Measurements from ENCODE around the gene PCBD1.

PCBD1 gene

GRCh38 chr10:70917635-70918034, 29.3 kb upstream of the PCBD1 start:
- DNase-seq (ENCODE audit: low spot score): no peak

DNA sequence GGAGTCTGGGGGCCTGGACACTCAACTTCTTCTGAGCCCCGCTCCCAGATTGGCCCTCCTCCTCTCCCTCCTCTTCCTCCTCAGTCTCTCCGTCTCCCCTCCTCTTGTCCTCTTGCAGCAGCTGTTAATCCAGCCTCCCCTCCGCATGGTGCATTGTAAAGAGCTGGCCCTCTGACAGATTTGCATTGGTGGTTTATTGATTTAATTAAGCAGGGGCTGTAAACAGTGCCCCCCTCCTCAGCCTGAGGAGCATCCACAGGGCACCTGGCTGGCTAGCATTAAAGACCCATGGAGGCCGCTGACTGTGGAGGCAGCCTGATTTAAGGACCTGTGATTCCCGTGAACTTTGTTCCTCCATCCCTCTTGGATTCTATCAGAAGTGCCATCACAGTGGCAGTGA, 28.9 kb upstream of the PCBD1 start:
- no peak for DNase-seq (ENCODE audit: low spot score)

GRCh38 chr10:70916241-70916640, 27.9 kb upstream of the PCBD1 start:
- no peak for DNase-seq (ENCODE audit: low spot score)

- DNase-seq (ENCODE audit: low spot score): no peak
These were observed 27.4 kb upstream of the PCBD1 start for GRCh38 chr10:70915806-70916205.

- DNase-seq (ENCODE audit: low spot score): no peak
These were observed 26.8 kb upstream of the PCBD1 start for GRCh38 chr10:70915206-70915605.

DNA sequence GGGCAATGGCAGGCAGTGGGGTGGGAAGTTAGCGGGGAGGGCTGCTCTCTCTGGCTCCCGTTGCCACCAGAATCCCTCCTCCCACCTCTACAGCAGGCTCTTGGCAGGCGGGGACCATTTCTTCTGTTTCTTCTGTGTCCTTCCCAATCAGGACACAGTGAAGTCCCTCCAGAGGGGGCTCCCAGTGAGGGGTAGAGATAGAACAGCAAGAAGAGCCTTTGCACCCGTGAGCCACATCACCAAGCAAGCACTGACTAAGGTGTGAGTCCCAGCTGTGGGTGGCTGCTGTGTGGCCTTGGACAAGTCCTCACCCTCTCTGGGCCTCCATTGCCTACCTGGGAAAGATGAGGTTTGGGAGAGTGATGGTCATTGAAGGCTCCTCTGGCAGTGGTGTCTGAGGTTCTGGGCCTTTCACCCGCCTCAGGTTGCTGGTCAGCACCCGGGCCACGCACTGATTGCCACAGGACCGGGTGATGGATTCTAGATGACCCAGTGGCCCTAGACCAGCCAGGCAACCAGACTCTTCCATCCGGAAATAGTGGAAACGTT, 26.0 kb upstream of the PCBD1 start:
- no peak for DNase-seq (ENCODE audit: low spot score)

DNA sequence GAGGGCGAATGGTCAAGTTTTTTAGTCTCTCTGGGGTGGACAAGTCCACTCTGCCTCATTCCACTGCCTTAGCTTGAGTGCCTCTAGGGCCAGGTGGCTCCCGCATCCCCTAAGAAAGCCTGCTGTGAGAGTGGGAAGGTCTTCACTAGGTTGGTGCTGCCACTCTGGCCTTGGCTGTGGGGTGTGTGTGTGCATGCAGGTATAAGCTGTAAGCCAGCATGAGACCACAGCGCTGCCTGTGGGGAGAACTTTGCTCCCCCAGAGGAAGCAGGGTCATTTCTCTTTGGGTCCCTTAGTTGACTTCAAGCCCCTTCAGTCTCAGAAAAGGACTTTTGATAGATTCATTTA, 25.5 kb upstream of the PCBD1 start:
- DNase-seq (ENCODE audit: low spot score): no peak

DNA sequence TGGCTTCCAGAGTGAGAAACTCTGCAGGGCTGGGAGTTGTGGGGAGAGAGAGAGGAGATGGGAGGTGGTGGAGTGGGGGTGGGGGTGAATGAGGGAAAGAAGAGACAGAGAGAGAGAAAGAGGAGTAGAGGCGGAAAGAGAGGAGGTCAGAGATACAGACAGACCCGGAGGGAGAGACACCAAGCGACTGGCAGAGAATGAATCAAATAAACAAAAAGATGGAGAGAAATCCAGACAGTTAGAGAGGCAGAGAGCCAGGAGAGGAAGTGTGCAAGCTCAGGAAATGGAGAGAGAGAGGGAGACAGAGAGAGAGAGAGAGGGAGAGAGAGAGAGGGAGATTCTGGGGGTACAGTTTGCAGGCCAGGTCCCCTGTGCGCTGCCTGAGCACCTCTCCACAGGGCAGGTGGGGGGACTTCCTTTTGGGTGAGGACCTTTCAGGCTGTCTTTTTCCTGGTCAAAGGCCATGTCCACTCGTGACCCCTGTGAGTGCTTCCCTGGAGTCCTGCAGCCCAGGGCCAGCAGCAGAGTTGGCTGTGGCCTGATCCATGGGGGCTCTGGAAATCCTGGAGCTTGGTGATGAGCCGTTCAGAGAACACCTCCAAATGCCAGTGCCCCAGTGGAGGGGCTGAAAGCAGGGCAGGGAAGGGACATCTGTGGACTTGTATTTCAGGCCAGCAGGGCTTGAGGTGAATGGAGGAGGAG, 25.0 kb upstream of the PCBD1 start:
- no peak for DNase-seq (ENCODE audit: low spot score)

DNA sequence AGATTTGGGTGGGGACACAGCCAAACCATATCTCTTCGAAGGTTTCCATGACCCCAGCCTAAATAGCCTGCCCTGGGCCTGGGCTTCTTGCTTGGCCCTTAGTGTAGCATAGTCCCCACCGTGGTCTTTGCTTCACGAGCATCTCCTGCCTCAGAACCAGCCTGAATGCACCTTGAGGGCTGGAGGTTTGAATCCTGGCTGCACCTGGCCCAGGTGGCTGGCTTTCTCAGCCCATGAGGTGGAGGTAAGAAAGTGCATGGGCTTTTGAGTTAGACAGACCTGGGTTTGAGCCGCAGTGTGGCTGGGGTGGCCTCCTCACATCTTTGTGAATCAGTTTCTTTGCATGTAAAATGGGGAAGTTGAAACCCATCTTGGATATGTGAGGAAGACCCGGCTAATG, 24.2 kb upstream of the PCBD1 start:
- no peak for DNase-seq (ENCODE audit: low spot score)

DNA sequence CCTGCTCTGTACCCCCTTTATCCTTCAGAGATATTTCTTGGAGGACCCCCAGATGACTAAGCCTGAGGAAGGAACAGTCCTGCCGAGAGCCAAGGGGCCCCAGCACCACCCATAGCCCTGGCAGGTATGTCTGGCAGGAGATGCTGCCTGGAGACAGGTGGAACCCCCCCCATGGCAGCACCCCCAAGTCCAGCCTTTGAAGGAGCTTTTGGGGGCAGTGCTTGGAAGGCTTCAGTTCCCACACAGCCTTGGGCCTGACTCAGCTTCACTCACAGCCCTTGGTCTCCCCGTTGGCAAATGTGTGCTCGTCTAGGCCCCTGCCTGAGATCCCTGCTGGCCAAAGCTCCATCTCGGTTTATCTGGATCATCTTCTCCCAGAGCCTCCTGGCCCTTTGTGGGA, 23.0 kb upstream of the PCBD1 start:
- DNase-seq (ENCODE audit: low spot score): no peak

DNA sequence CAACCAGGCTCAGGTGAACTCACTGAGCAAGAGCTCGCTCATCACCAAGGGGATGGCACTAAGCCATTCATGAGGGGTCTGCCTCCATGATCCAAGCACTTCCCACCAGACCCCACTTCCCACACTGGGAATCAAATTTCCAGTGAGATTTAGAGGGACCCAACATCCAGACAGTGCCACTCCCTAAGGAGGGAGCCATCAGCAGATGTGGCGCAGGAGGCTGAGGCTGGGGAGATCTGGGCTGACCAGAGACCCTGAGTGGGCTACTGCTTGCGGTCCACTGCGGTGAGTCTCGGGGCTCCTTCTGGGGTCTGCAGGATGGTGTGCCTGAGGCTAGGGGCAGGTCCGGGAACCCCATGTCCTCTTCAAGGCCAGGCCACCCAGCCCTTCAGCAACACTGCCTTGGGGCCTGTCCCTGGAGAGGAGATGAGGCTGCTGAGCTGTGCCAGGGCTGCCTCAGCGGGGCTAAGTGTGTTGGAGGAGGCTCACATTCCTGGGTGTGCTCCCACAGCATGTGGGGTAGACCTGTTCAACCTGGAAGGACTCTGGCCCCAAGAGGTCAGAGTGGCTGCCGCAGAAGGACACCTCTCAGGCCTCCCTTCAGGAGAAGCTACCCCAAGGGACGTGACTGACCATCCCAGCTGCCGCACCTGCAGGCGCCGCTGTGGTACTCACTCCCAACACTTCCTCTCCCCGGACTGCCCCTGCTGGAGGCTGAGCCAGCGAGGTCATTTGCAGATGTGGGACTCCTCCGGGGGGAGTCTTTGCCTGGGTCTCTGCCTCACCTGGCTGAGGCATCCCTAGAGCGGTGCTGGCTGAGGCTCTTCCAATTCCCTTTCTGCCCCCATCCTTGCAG, 22.3 kb upstream of the PCBD1 start:
- no peak for DNase-seq (ENCODE audit: low spot score)

DNA sequence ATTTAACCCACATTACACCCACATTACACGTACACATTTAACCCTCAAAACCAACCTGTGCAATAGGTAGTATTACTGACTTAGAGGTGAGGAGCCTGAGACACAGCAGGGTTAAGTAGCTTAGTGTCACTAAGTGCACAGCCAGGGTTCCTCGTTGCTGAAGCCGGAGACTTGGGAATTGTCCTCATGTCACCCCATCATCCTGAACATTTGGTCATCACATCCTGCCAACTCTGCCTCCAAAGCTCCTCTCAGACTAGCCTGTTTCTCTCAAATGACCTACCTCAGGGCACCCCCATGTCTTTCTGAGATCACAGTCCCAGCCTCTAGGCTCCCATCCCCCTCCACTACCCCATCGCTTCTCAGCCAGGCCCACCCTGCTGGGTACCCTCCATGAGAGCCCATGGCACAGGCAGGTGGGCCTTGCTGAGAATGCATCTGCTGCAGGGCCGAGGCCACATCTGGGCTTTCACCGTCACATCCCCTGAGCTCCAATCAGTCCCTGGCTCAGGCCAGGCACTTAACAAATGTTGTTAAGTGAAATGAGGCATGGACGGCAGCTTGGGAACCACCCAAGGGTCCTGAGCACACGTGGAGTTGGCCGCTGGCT, 21.1 kb upstream of the PCBD1 start:
- no peak for DNase-seq (ENCODE audit: low spot score)

DNA sequence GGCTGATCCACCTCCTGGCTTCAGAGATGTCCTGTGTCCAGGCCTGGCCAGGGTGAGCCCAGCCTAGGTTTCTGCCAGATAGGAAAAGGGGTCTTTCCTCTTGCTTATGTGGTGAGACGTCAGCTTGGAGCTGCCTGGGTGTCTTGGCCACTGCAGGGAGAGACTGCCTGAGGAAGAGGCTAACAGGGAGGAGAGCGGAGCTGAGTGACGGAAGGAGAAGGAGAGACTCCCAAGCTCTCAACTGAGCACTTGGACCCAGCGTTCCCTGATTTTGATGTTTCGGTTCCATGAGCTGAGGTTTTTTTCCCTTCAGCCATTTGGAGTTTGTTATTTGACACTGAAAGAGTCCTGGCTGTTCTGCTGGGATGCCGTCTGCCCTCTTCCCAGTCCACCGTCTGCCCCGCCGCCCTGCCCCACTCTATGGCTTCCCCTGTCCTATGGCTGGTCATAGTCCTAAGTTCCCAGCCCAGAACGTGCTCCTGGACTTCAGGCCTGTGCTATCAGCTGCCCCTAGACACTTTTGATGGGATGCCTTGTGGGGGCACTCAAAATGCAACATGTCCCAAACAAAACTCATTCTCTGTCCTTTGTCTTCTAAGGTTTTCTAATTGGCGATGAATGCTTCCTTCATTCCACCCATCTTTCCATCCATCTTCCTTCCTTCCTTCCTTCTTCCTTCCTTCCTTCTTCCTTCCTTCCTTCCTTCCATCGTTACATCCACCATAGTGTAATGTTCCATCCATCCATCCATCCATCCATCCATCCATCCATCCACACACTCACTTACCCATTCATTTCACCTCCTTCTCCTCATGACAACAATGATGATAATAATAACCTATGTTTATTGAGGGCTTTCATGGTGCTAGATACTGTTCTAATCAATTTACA, 20.3 kb upstream of the PCBD1 start:
- DNase-seq (ENCODE audit: low spot score): no peak

- DNase-seq (ENCODE audit: low spot score): no peak
These were observed 19.5 kb upstream of the PCBD1 start for GRCh38 chr10:70907637-70908405.

DNA sequence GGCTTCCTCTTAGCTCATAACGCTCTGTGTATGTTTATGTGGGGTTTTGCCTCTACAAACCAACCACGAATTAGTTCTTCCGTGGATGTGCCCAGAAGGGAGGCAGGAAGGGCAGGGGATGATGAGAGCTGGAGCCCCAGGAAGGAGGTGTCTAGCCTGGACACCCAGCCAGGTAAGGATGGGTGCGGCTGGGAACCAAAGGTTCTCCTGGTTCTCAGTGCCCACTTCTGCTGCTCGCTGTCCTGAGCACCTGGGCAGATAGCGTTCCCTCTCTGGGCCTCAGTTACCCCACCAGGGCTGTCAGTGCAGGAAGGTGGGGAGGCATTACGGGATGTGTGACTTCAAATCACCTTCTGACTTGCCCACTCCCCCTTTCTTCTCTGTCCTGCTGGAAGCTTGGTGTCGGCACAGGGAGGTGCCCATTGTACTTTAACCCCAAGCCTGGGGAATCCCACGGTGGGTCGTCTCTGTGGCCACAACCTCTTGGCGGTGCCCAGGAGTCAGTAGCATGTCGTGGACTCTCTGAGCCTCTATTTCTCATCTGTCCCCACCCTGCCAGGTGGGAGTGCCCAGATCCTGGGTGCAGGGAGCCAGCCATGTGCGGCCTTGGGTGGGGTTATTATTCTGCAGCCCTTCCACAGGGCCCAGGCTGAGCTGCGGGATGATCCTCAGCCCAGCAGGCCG, 18.7 kb upstream of the PCBD1 start:
- DNase-seq (ENCODE audit: low spot score): no peak

DNA sequence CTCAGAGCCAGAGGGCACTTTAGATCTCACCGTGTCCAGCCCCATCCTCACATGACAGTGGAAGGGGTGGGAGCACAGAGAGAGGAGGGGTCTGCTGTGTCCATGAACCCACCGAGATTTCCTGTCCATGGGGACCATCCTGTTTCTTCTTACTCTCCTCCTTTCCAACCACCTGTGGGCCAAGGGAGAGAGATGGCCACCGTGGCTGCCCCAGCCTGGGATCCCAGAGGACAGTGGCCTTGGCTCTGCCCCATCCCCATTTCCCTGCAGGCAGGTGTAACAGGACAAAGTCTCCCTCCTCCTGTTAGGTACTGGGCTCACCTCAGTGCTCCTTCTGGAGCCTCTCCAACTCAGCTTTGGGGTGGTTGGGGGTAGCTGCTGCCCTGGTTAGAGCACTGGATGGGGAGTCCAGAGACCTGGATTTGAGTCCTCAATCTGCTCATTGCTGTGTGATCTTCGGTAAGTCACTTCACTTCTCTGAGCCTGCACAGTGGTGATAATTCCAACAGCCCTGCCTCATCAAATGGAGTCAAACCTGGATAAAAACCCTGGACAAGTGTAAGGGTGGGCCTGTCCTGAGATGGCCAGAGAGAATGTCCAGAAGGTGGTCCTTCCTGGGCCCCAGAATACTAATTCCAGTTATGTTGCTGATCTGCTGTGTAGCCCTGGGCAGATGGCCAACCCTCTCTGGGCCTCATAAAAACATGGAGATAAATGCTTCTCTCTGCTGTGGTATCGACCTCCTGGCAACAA, 17.8 kb upstream of the PCBD1 start:
- no peak for DNase-seq (ENCODE audit: low spot score)

DNA sequence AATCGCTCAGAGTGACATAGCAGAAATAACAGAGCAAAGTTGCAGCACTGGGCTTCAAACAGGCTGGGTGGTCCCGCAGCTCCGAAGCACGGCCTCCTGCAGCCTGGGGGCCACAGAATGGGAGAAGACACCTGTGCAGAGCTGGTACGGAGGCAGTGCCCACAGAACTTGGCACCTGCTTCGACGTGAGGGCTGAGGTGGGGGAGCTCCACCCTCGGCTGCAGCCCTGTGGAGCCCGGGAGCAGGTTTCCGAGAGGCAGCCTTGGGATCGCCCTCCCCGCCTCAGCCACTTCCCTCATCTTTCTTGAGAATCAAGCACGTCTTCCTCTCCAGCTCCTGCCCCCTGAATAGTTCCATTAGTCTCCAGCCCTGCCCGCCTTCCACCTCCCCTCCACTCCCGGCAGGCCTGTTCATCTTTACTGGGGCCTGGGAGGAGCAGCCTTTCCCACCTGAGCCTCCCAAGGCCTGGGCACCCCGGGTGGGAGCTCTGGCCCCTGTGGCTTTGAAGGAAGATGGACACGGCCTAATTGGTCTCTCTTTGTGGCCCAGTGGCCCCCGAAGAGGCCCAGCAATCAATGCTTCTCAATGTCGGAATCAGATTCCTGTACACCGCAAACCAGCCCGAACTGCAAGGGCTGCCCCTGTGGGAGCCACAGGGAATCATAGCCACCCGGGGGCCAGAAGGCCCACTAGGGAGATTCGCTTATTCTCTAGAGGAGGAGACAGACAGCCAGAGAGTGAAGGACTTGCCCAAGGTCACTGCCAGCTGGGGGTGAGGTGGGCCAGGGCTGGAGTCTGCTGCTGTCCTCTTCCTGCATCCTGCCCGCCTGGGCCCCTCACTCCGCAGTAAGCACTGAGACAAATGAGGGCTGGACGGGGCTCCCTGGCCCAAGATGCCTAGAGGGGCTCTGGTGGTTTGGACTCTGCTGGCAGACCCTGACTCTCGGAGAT, 17.0 kb upstream of the PCBD1 start:
- DNase-seq (ENCODE audit: low spot score): no peak

DNA sequence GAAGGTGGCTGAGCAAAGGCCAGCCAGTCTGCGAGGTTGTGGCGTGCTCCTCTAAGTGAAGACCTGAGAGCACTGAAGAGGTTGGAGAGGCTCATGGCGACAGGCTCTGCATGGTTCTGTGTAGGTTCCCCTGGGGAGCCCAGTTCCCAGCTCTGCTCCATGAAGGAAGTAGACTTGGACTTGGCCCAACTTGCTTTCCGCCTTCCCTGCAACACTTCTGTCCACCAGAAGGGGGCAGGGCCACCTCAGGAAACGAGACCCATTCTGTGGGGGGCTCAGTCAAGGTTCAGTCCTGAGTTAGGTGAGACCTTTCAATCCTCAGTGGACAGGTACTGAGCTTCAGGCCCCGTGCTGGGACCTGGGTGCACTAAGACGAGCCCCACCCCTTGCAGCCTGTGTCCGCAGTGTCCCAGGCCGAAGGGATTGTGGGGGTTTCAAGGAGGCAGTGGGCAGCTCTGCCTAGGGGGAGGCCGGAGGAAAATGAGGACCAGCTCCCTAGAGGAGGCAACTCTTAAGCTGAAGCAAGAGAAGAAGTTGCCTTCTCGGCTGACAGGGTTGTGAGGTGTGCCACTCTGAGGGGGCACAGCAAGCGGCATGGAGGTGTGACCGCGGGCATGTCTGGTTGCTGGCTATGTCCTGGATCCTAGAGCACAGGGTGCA, 15.0 kb upstream of the PCBD1 start:
- peak; percentile 21 for DNase-seq (ENCODE audit: low spot score)
